Mucosa of descending colon (tissue), 3 donors: Measurements from ENCODE around the gene BMAL1. TPM values are rescaled to one million over a fixed set of nuclear protein-coding genes. Genes with fewer than 3 reads are reported as not detected.

Experiments used
- ATAC-seq: fragments of 200-7000 bp; cut with Tn5 transposase; one replicate; pipeline ENCODE4 v1.9.1; 2020; ENCODE audit warnings: mild to moderate bottlenecking, moderate library complexity
- DNase-seq, 3 donors: peaks; one replicate each; pipeline ENCODE4 v3.0.0-alpha.2; 2020
- H3K36me3 ChIP-seq: fragments of 200-600 bp; one replicate; pipeline ENCODE4 v1.8.0; 2021; ENCODE audit warnings: low read depth, mild to moderate bottlenecking
- H3K4me1 ChIP-seq: fragments of 200-600 bp; one replicate; pipeline ENCODE4 v1.8.0; 2021; ENCODE audit warnings: low read depth, mild to moderate bottlenecking
- H3K4me3 ChIP-seq: fragments of 200-600 bp; one replicate; pipeline ENCODE4 v1.8.0; 2021; ENCODE audit warnings: mild to moderate bottlenecking
- H3K9me3 ChIP-seq: fragments of 200-600 bp; one replicate; pipeline ENCODE4 v1.8.0; 2021; ENCODE audit warnings: mild to moderate bottlenecking
- intact Hi-C, 2 donors: fragments of 100-400 bp; cut with DNase I in 1 of 2; cut with micrococcal nuclease in 1 of 2; formaldehyde crosslinking; loops; one replicate each; pipeline versions ENCODE4 v1.11.0 to v1.11.1; 2022; cut with DNase I, micrococcal nuclease
- total RNA-seq, 3 donors: library from RNA; stranded (reverse); fragmentation: NEBNext Ultra II Directional in 2 of 3; extraction: Animal tissue kit (Norgen Biotek cat#: 25700) in 2 of 3; gene quantifications; one replicate each; pipeline versions ENCODE4 v1.2.1 to v1.2.4, GENCODE V29; 2021 to 2023
- TF ChIP-seq, protein P1 (sequence below): fragments of 200-600 bp; IDR thresholded peaks from one replicate; pipeline ENCODE4 v1.8.0; 2022; ENCODE audit warnings: antibody characterized with exemption, mild to moderate bottlenecking
- donor health status: DM: no; HTN: no; CAD: no; lungs with moderate emphysema.
- donor health status: DM: no; HTN: no; CAD: no.
- donor health status: DM: no; HTN: yes; CAD: no.

The BMAL1 gene
- total RNA-seq, 3 donors from 2014 or later = 26.6 to 40.1 (median 29.8) TPM

DNA sequence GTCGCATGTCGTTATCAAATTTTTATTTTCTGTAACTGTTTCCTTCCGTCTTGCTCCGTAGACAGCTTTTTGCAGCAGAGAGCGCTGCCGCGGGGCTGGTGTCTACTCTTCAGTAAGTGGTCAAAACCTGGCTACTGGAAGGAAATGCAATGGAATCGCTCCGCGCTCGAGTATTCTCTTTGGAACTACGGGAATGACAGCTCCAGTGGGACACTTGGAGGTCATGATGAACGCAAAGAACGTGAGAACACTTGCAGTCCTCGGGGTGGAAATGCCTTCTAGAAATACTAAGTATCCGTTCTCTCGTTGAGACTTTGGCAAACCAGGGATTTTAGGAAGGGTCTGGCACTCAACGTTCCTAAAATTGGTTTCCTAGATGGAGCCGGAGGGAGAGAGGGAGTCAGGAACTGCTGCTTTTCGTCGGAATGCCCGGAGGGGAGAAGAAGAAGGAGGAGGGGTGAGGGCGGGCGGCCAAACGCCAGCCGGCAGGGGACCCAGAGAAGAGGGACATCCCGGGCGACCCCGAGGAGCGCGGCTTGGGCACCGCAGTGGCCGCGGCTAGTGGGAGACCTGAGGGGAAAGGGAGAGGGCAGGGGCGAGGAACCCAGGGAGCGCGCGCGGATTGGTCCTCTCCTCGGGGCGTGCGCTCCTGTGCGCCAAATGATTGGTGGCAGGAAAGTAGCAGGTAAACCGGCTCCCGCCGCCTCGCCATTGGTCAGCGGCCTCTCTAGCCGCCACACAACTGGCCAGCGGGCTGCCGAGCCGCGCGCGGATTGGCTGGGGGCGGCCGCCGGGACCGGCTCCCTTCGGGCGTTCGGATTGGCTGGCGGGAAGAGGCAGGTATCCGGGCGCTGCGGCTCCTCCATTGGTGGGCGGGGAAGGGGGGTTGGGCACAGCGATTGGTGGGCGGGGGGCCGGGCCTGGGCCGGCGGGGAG is 490 bp upstream of the BMAL1 start:
- peak; percentile 91 for ATAC-seq
- H3K9me3 ChIP-seq = no peaks in the 10 kb centered on the region
- TF ChIP-seq, protein P1, sequence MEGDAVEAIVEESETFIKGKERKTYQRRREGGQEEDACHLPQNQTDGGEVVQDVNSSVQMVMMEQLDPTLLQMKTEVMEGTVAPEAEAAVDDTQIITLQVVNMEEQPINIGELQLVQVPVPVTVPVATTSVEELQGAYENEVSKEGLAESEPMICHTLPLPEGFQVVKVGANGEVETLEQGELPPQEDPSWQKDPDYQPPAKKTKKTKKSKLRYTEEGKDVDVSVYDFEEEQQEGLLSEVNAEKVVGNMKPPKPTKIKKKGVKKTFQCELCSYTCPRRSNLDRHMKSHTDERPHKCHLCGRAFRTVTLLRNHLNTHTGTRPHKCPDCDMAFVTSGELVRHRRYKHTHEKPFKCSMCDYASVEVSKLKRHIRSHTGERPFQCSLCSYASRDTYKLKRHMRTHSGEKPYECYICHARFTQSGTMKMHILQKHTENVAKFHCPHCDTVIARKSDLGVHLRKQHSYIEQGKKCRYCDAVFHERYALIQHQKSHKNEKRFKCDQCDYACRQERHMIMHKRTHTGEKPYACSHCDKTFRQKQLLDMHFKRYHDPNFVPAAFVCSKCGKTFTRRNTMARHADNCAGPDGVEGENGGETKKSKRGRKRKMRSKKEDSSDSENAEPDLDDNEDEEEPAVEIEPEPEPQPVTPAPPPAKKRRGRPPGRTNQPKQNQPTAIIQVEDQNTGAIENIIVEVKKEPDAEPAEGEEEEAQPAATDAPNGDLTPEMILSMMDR = no peak
- DNase-seq = peak; percentile 95 to 99 (median 99)
- H3K4me3 ChIP-seq = peak overlapping the region; percentile 90
- no peaks in the 10 kb centered on the region for H3K36me3 ChIP-seq
- intact Hi-C loops = no loop called here
- peaks cover 16% of the 10 kb centered on the region for H3K4me1 ChIP-seq

DNA sequence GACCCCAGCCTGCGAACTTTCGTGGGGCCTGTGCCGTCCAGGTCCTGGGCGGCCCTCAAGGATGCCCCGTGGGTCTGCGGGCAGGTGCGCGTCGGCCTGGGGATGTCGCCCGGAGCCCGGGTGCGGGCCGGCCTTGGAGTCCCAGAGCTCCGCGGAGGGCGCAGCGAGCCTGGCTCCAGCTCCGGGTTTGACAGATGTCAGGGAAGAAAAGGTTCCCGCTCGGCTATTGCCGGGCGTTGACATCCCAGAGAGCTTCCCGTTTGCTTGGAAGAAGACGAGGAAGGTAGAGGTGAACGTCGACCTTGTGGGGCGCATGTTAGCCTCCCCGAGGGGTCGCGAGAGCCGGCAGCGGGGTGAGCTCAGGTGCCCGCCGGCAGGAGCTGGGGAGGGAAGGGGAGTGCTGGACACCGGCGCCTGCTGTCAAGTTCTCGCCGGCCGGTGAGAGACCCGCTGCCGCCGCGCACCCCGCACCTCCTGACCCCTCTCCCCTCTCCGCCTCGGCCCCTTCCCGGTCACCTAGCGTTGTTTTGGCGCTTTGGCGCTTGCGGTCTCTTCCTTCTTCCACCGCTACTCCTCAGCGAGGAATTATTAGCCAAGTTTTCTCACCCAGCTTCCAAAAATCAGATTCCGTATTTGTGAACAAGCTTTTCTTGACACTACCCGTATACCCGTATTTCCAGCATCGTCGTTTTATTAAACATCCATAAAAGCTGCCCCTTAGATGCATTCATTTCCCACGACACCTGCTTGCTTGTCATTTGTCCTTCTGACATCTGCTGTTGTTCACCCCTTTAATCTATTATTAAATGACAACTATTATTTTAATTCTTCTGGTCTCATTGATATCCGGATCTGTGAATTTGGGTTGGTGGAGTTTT is 1.3 kb downstream of the BMAL1 start:
- TF ChIP-seq, protein P1 = no peak
- no peaks in the 10 kb centered on the region for H3K9me3 ChIP-seq
- intact Hi-C loops = no loop called here
- H3K4me1 ChIP-seq = peaks cover 16% of the 10 kb centered on the region
- ATAC-seq (peak; percentile 1), DNase-seq (peak; percentile 42 to 61 (median 56))
- peak overlapping the region; percentile 90 for H3K4me3 ChIP-seq
- no peaks in the 10 kb centered on the region for H3K36me3 ChIP-seq

DNA sequence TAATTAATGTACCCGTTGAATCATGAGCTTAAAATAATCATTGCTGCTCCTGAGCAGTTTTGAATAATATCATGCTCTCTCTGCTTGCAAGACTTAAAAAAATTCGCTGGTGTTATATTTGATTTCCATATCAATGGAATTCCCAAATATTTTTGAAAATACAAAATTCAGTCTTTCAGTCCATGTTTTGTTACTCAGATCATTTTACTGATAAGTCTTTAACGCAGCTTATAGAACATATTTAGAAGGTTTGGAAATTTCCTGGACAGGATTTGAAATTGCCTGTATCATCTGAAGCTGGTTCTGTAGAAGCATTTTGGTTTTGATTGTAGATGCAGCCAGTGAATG is 1.9 kb downstream of the BMAL1 start:
- Histone ChIP-seq H3K9me3 (no peaks in the 10 kb centered on the region), H3K4me3 (no peak overlapping the region), H3K4me1 (peaks cover 16% of the 10 kb centered on the region), H3K36me3 (no peaks in the 10 kb centered on the region)
- DNase-seq (no peak), ATAC-seq (no peak)
- TF ChIP-seq, protein P1 = no peak
- intact Hi-C loops = no loop called here

DNA sequence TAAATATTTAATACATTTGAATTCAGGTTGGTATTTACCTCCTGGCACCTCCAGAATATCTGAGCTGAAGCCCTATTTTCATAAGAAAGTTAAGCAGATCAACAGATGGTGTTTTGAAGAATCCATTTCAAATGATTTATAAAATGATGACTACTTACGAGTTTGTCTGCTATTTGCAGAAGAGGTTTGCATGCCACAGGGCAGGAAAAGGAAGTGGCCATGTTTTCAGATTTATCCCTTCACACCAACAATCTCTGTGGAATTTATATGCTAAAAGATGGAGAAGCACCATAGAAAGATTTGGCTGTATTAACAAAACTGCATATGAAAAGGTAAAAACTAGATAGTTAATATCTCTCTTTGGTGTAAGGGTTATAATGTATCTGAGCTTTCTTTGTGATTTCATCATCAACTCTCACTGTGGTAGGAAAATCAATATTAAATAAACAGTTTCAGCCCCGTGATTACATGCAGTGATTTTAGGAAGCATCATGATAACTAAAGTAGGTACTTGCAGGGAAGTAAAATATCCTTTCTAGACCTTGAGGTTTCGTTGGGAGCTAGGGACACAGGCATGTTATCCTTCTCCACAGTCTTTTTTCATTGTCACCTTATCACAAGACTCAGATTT is 2.6 kb downstream of the BMAL1 start:
- no peak for ATAC-seq
- Histone ChIP-seq H3K4me1 (peaks cover 16% of the 10 kb centered on the region), H3K4me3 (no peak overlapping the region), H3K36me3 (no peaks in the 10 kb centered on the region), H3K9me3 (no peaks in the 10 kb centered on the region)
- intact Hi-C loops = no loop called here
- DNase-seq = no peak
- TF ChIP-seq, protein P1 = no peak

DNA sequence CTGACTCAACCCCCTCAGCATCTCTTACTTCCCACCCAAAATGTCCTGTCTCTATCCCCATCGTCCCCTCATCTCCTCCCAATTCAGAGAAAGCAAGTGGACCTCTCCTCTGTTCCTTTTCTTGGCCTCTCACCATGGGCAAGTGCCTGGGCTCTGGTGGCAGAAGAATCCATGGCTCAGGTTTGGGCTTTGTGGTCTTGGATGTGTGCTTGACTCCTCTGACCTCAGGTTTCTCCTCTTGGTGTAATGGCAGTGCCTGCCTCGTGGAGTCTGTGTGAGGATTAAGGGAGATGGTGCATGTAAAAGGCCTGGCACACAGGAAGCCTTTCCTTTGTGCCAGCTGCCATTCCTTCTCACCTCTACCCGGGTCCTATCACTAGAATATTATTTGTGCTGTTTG is 3.2 kb downstream of the BMAL1 start:
- no peak overlapping the region for H3K4me3 ChIP-seq
- intact Hi-C loops = no loop called here
- DNase-seq (no peak), ATAC-seq (no peak)
- TF ChIP-seq, protein P1 = no peak
- no peaks in the 10 kb centered on the region for H3K36me3 ChIP-seq
- H3K4me1 ChIP-seq = peaks cover 15% of the 10 kb centered on the region
- H3K9me3 ChIP-seq = no peaks in the 10 kb centered on the region
